Left cardiac atrium (tissue), 4 donors: ENCODE data around the gene MGAT5. TPM values are rescaled to one million over a fixed set of nuclear protein-coding genes. Genes with fewer than 3 reads are reported as not detected.

Experiments used
- ATAC-seq, 2 donors: fragments of 200-7000 bp; cut with Tn5 transposase; one replicate each; pipeline ENCODE4 v1.9.1; 2020; ENCODE audit warnings: mild to moderate bottlenecking in 2 of 2, moderate library complexity in 2 of 2
- DNase-seq: peaks from one replicate; pipeline ENCODE4 v3.0.0-alpha.2; 2020
- intact Hi-C, 2 donors: fragments of 100-400 bp; cut with DNase I; formaldehyde crosslinking; loops; one replicate each; pipeline versions ENCODE4 v1.14.1 to v1.15.1; 2022 to 2023
- total RNA-seq, 2 donors: library from RNA; stranded (reverse); fragmentation: NEBNext Ultra II Directional; extraction: Animal tissue kit (Norgen Biotek cat#: 25700); gene quantifications; one replicate each; pipeline ENCODE4 v1.2.1, GENCODE V29; 2021
- donor health status: DM: no; HTN: yes; CAD: no.
- donor health status: DM: no; HTN: yes; CAD: no; lungs with severe emphysema.
- donor health status: DM: yes; HTN: yes; CAD: no.
- donor health status: Dilated cardiomyopathy.

MGAT5 gene
- total RNA-seq, 2 donors from 2014 or later = 110 to 142 TPM

GRCh38 chr2:134346141-134346540 is 92.3 kb downstream of the MGAT5 start:
- intact Hi-C loops = no loop called here
- DNase-seq (no peak), ATAC-seq (no peak)

DNA sequence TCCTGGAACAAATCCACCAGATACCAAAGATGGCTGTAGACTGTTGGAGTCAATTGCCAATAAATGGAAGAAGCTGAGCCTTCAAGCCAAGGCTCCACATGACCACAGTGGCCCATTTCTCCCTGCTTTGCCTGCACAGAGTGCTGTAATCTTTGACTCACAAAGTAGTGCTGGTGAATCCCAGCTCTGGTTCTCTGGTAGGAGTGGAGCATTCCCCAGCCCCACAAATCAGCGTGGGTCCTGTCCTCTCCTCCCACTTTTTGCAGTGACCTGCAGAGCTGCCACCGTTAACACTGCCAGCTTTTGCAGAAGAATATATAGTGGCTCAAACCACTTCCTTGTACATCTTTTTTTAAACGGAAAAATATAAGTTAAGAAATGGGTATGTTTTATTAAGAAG is 93.9 kb downstream of the MGAT5 start:
- DNase-seq = no peak
- no peak for ATAC-seq
- intact Hi-C loops = no loop called here

DNA sequence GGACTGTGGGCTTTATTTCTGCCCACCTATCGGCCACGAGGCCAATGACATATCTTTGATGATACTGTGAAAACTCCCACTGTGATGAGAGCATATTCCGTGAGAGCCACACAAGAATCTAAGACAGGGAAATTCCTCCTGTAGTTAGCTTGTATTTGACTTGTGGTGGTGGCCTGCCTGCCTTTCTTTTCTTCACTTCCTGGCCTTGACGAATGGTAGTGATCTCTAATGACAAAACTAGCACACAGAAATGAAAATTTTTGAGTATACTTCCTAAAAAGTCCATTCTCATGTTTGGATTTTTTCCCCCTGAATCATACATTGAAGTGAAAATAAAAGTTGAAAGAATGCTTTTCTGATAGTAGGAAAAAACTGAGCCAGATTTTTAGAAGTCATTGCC is 94.4 kb downstream of the MGAT5 start:
- no peak for DNase-seq
- no peak for ATAC-seq
- intact Hi-C loops = no loop called here

DNA sequence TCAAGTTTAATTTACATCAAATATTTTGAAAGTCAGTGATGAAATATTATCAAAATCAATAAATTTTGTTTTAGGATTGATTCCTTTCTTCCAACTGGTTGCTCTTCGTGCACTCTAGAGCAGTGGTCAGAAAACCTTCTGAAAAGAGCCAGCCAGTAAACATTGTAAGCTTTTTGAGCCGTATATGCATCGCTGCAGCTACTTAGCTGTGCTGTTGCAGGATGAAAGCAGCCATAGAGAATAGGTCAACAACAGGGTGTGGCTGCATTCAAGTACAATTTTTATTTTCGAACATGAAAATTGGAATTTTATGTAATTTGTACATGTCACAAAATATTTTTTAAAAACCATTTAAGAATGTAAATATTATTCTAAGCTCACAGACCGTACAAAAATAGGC is 94.9 kb downstream of the MGAT5 start:
- DNase-seq (no peak), ATAC-seq (no peak)
- intact Hi-C loops = no loop called here

GRCh38 chr2:134351016-134351415 is 97.1 kb downstream of the MGAT5 start:
- DNase-seq (no peak), ATAC-seq (no peak)
- intact Hi-C loops = no loop called here

- intact Hi-C loops = no loop called here
- ATAC-seq = no peak
- DNase-seq = no peak
Observed at GRCh38 chr2:134351899-134352298, 98.0 kb downstream of the MGAT5 start.

GRCh38 chr2:134352844-134353243 is 99.0 kb downstream of the MGAT5 start:
- ATAC-seq = no peak
- intact Hi-C loops = no loop called here
- no peak for DNase-seq

DNA sequence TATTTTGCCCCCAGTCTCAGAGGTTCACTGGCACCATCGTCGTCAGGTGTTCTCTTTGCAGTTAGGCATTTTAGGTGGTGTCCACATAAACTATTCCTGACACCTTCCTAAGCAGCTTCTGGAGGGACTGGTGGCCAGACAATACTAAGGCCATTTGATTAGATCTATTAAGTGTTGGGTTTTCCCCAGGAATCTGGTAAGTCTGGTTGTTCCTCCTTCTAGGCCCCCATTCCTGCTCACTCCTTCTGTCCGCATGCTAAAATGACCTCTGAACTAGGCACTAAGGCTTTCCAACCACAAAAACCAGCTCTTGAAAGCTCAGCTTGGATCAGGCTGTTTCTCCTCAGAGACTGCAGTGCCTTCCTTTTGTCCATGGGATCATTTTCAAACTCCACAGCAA is 100.7 kb downstream of the MGAT5 start:
- intact Hi-C loops = no loop called here
- DNase-seq (no peak), ATAC-seq (no peak)

DNA sequence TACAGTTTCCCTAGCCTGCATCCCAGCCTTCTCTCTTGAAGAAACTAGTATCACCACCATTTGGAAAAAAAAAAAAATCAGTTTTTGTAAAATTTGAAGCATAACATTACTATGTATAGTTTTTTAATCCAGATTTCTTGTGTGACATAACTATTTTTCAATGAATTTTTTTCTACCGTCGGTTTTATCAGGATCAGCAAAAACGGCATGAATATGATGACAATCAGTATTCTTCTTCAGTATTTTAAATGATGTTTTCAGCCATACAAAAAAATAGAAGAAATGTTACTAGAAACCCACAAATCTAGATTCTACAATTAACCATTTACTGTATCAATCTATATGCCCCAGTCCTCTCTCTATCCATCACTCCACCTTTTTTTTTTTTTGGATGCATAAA is 103.9 kb downstream of the MGAT5 start:
- intact Hi-C loops = no loop called here
- DNase-seq = no peak

DNA sequence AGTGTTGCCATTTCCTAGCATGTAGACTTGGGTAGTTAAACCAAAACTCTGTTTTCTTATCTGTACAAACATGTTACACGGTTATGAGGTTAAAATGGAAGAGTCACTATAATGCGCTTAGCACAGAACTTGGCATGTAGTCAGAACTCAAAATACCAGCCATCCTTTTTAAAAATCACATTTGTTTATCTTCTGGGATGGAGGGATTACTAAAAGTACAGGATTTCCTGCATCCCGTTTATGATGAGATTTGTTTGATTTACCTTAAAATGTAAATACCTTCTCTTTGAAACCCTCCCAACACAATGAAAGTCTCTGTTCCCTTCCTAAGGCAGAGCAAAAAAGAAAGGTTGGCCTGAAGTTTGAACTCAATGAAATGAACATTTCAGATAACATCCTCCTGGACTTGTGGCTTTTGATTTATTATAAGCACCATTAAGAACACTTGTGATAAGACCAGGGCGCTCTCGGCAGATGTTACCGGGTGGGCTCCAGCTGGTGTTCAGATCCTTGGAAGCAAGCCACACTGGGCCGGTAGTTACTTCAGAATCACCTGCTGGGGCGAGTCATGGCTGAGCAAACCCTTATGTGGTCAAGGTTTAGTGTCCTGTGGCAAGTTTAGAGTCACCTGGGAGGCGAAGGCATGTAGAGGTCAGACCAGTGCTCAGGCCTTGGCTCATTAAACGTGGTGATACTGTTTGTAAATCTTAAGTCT is 105.7 kb downstream of the MGAT5 start:
- DNase-seq (no peak), ATAC-seq (peak in 1 of 2 donors; percentile 26)
- intact Hi-C loops = loop anchor here in 1 of 2 donors (5.0 kb wide), 1 partner anchor 102 kb away; no protein-coding TSS in a partner anchor

More for the DNA sequence above, 103.9 kb downstream of the MGAT5 start:
- ATAC-seq = no peak

GRCh38 chr2:134360745-134361487 is 107.0 kb downstream of the MGAT5 start:
- no peak for DNase-seq
- intact Hi-C loops = loop anchor here in 1 of 2 donors (5.0 kb wide), 1 partner anchor 104 kb away; no protein-coding TSS in a partner anchor
- peak; percentile 62 to 87 for ATAC-seq

GRCh38 chr2:134361648-134362047 is 107.8 kb downstream of the MGAT5 start:
- intact Hi-C loops = loop anchor here in 1 of 2 donors (5.0 kb wide), 1 partner anchor 104 kb away; no protein-coding TSS in a partner anchor
- ATAC-seq = peak; percentile 20
- no peak for DNase-seq

DNA sequence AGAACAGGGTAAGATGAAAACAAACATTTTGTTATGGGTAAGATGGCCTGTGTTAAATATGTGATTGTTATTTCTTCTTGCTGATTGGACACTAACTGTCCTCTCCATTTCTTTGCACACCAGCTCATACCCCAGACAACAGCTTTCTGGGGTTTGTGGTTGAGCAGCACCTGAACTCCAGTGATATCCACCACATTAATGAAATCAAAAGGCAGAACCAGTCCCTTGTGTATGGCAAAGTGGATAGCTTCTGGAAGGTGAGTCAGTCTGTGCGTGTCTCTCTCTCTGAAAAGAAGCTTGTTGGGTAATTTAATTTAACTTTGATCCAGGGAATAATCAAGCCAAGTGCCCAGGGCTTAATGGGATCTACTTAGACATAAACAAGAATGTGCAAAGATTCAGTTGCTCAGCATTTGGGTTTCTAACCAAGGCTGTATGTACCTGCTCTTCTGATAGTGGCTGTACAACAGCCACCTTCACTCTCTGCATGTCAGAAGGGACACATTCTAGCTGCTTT is 108.3 kb downstream of the MGAT5 start:
- DNase-seq (no peak), ATAC-seq (no peak)
- intact Hi-C loops = loop anchor here in 1 of 2 donors (5.0 kb wide), 1 partner anchor 105 kb away; no protein-coding TSS in a partner anchor

DNA sequence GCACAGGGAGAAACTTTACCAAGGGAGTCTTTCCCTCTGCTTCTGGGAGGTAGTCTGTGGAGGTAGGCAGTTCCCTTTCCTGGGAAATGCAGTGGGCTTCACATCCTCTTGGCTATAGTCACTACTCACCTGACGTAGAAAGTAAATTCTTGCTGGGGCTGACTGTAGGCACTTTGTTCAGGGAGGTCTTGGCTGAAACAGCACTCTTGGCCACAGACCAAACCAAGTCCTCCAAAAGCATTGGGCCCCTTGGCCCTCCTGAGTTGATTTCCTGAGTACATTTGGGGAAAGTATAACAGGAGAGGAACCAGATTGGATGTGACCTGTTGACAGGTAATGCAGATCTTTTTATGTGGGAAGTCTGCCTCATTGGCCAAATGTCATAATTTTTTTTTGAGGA is 108.9 kb downstream of the MGAT5 start:
- DNase-seq (no peak), ATAC-seq (no peak)
- intact Hi-C loops = loop anchor here in 1 of 2 donors (5.0 kb wide), 1 partner anchor 105 kb away; no protein-coding TSS in a partner anchor

- DNase-seq (no peak), ATAC-seq (no peak)
- intact Hi-C loops = no loop called here
Observed at GRCh38 chr2:134365356-134365755, 111.5 kb downstream of the MGAT5 start.

- ATAC-seq (no peak), DNase-seq (no peak)
- intact Hi-C loops = no loop called here
Observed at GRCh38 chr2:134366359-134366758, 112.5 kb downstream of the MGAT5 start.

DNA sequence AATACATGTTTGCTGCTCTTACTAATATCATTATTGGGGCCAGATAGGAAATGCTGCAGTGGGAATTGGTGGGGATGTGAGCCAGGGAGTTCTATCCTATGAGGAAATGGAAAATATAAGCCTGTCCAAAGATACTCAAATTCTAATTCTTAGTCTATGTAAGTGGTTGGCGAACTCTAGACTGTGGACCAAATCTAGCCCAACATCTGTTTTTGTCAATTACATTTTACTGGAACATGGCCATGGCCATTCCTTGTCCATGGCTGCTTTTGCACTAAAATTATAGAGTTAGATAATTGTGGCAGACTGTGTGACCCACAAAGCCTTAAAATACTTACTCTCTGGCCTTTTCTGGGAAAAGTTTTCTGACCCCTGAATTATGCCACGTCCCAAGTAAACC is 113.3 kb downstream of the MGAT5 start:
- intact Hi-C loops = no loop called here
- ATAC-seq (peak; percentile 36 to 39), DNase-seq (no peak)

DNA sequence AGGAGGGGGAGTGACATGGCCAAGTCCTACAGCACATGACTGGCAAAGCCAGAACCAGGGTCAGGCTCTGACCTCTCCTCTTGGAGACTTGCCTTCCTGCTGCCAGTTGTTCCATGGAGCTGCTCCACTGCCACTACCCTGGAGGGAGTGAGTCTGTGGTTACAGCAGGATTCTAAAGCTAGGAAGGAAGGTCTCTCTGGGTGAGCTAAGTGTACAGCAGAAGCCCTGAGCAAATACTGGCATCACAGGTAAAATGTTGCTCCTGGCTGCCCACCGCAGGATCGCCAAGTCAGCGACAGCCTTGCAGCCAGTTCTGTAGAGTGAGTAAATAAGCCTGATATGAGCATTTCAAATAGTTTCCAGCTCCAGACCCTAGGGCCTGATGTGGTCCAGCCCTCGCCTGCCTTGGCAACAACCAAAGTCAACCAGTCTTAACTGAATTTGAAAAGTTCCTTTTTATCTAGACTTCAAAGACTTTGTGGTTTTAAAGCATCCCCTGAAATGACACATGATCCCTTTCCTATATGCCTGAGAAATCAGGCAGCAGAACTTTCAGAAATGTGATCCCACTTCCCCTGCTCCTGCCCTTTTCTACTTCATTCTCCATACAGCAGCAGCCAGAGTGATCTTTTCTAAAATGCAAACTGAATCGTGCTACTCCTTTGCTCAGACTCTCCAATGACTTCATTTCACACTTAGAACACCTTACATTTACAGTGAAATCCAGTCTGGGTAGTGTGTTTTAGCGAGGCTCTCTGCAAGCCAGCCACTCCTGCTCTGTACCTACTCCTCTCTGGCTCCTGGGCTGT is 114.3 kb downstream of the MGAT5 start:
- no peak for DNase-seq

GRCh38 chr2:134369220-134369902 is 115.5 kb downstream of the MGAT5 start:
- no peak for ATAC-seq
- intact Hi-C loops = no loop called here
- DNase-seq = no peak

More for the DNA sequence above, 114.3 kb downstream of the MGAT5 start:
- intact Hi-C loops = no loop called here
- ATAC-seq = no peak
